K562 (cell line): ENCODE data around the gene GADD45GIP1. TPM values are rescaled to one million over a fixed set of nuclear protein-coding genes. Genes with fewer than 3 reads are reported as not detected.

ENCODE experiments used
- BDP1 ChIP-seq: IDR thresholded peaks from 3 replicates; pipeline ENCODE4 v1.6.1; 2011; ENCODE audit not compliant: insufficient read length, insufficient read depth
- CEBPB ChIP-seq: fragments of 450-650 bp; IDR thresholded peaks from 2 replicates; pipeline ENCODE4 v1.6.1; 2016; ENCODE audit warnings: missing genetic modification characterization, missing compliant biosample characterization
- CGGBP1 ChIP-seq: fragments of 250-450 bp; sonication (Bioruptor Pico); IDR thresholded peaks from 2 replicates; pipeline ENCODE4 v1.9.0; 2021; ENCODE audit warnings: mild to moderate bottlenecking
- FOSL1 ChIP-seq: fragments of 200-800 bp; sonication (Bioruptor generic); conservative IDR thresholded peaks from 2 replicates; pipeline ENCODE4 v1.6.1; 2016; ENCODE audit warnings: missing genetic modification characterization, missing compliant biosample characterization
- FOXA3 ChIP-seq, 2 experiments: fragments of 450-650 bp in 1 of 2; sonication (generic) in 1 of 2; formaldehyde crosslinking; IDR thresholded peaks in 1 of 2; conservative IDR thresholded peaks in 1 of 2; 2 replicates each; pipeline versions ENCODE4 v1.4.0 to v1.8.0; 2020 to 2022; ENCODE audit warnings: mild to moderate bottlenecking in 2 of 2, missing genetic modification reagents in 1 of 2
- HIVEP1 ChIP-seq: fragments of 250-450 bp; sonication (Bioruptor Pico); IDR thresholded peaks from 2 replicates; pipeline ENCODE4 v1.4.0; 2020; ENCODE audit warnings: mild to moderate bottlenecking
- IFI16 ChIP-seq: fragments of 250-450 bp; sonication (Bioruptor Pico); IDR thresholded peaks from 2 replicates; pipeline ENCODE4 v2.1.2; 2022; ENCODE audit warnings: mild to moderate bottlenecking, inconsistent platforms
- ILK ChIP-seq: fragments of 450-650 bp; IDR thresholded peaks from 2 replicates; pipeline ENCODE4 v1.6.1; 2016; ENCODE audit warnings: missing genetic modification characterization, low read depth, mild to moderate bottlenecking, missing compliant biosample characterization, moderate library complexity, borderline replicate concordance
- KDM5B ChIP-seq: fragments of 200-600 bp; sonication (generic); IDR thresholded peaks from 2 replicates; pipeline ENCODE4 v1.6.1; 2012; ENCODE audit warnings: low read depth, mild to moderate bottlenecking, moderate library complexity, low read length, control low read depth, inconsistent platforms; ENCODE audit not compliant: insufficient replicate concordance
- LARP7 ChIP-seq: fragments of 450-650 bp; IDR thresholded peaks from 2 replicates; pipeline ENCODE4 v1.6.1; 2016
- MCM2 ChIP-seq: fragments of 450-650 bp; IDR thresholded peaks from 2 replicates; pipeline ENCODE4 v1.6.1; 2017; ENCODE audit warnings: low read depth, mild to moderate bottlenecking
- PHF8 ChIP-seq: fragments of 200-600 bp; sonication (generic); IDR thresholded peaks from 2 replicates; pipeline ENCODE4 v1.6.1; 2012; ENCODE audit warnings: mixed run types, mild to moderate bottlenecking, inconsistent platforms, low read length, moderate library complexity, borderline replicate concordance
- POLR3G ChIP-seq: IDR thresholded peaks from 2 replicates; pipeline ENCODE4 v1.6.1; 2011; ENCODE audit not compliant: insufficient read length, insufficient replicate concordance; ENCODE audit errors: extremely low read depth
- PYGO2 ChIP-seq: fragments of 450-650 bp; IDR thresholded peaks from 2 replicates; pipeline ENCODE4 v1.6.1; 2016; ENCODE audit warnings: mild to moderate bottlenecking, missing genetic modification characterization, moderate library complexity, missing compliant biosample characterization
- RCOR1 ChIP-seq, 2 experiments: IDR thresholded peaks; 2 replicates each; pipeline ENCODE4 v1.6.1; 2012; ENCODE audit warnings: low read depth in 2 of 2, low read length in 2 of 2, borderline replicate concordance in 1 of 2, improper control_type of control experiment in 1 of 2
- SAFB ChIP-seq: fragments of 200-400 bp; formaldehyde crosslinking; IDR thresholded peaks from 2 replicates; pipeline ENCODE4 v1.6.1; 2017; ENCODE audit warnings: low read depth, low read length, borderline replicate concordance
- SIX5 ChIP-seq, 2 experiments: IDR thresholded peaks; 2 replicates each; pipeline ENCODE4 v1.6.1; 2011; ENCODE audit warnings: low read length in 2 of 2, borderline replicate concordance in 1 of 2, low read depth in 1 of 2, mild to moderate bottlenecking in 1 of 2, moderate library complexity in 1 of 2; ENCODE audit not compliant: insufficient read depth in 1 of 2
- TAF1 ChIP-seq: IDR thresholded peaks from 2 replicates; pipeline ENCODE4 v1.6.1; 2011; ENCODE audit warnings: mild to moderate bottlenecking, low read length, moderate library complexity; ENCODE audit not compliant: insufficient read depth, control insufficient read depth, severe bottlenecking; ENCODE audit errors: extremely low read depth
- TAL1 ChIP-seq: fragments of 450-650 bp; IDR thresholded peaks from 2 replicates; pipeline ENCODE4 v1.6.1; 2016; ENCODE audit warnings: mild to moderate bottlenecking
- TEAD1 ChIP-seq, 2 experiments: fragments of 450-650 bp in 1 of 2; sonication (generic) in 1 of 2; formaldehyde crosslinking; IDR thresholded peaks; 2 replicates each; pipeline versions ENCODE4 v1.4.0 to v1.8.0; 2020 to 2022; ENCODE audit warnings: mild to moderate bottlenecking in 2 of 2, missing genetic modification reagents in 1 of 2
- TRIM24 ChIP-seq, 2 experiments: fragments of 450-650 bp; IDR thresholded peaks; 2 replicates each; pipeline ENCODE4 v1.6.1; 2016
- ZFX ChIP-seq: sonication (generic); formaldehyde crosslinking; IDR thresholded peaks from 2 replicates; pipeline ENCODE4 v1.8.0; 2022; ENCODE audit warnings: mild to moderate bottlenecking, missing genetic modification reagents, moderate library complexity
- ZNF75A ChIP-seq: fragments of 450-650 bp; formaldehyde crosslinking; IDR thresholded peaks from 2 replicates; pipeline ENCODE4 v1.4.0; 2020; ENCODE audit warnings: mild to moderate bottlenecking
- ZSCAN29 ChIP-seq: fragments of 450-650 bp; IDR thresholded peaks from 2 replicates; pipeline ENCODE4 v1.6.1; 2017
- polyA plus RNA-seq, 8 experiments: library from polyadenylated mRNA; depleted of rRNA in 4 of 8; stranded (reverse) in 5 of 8; unstranded in 3 of 8; fragments of >200 nt; fragmentation: Nextera tagmentation in 2 of 8; fragmentation: Illumina TruSeq in 1 of 8; extraction: Ambion mirVana in 2 of 8; extraction: Trizol in 1 of 8; gene quantifications; 2 replicates each; pipeline versions ENCODE4 v1.2.1 to v1.2.3, GENCODE V29; 2011 to 2014; ENCODE audit warnings: inconsistent platforms in 1 of 8, missing spikeins in 1 of 8
- total RNA-seq, 7 experiments: library from RNA; depleted of rRNA in 6 of 7; stranded (reverse); fragments of >200 nt in 6 of 7; fragmentation: Illumina TruSeq in 2 of 7; extraction: Trizol in 2 of 7; gene quantifications; 2 replicates each; pipeline versions ENCODE4 v1.2.1 to v1.2.3, GENCODE V29; 2011 to 2021; ENCODE audit warnings: low replicate concordance in 1 of 7
- TF ChIP-seq, protein P1 (sequence below), 3 experiments: fragments of 200-800 bp in 1 of 3; fragments of 250-450 bp in 1 of 3; fragments of 450-650 bp in 1 of 3; sonication (Bioruptor Pico) in 1 of 3; sonication (Bioruptor generic) in 1 of 3; formaldehyde crosslinking in 1 of 3; IDR thresholded peaks; 2 replicates each; pipeline versions ENCODE4 v1.6.1 to v1.8.0; 2016 to 2022; ENCODE audit warnings: mild to moderate bottlenecking in 2 of 3, missing genetic modification characterization in 2 of 3, missing compliant biosample characterization in 1 of 3, moderate library complexity in 1 of 3

The GADD45GIP1 gene
- total and polyA plus RNA-seq, 9 of the 15 experiments (the other 6 are each of a cell fraction or from before 2014, with no cell fraction given): 5.1 to 161 (median 29.2) TPM

GRCh38 chr19:12933287-12934072 is 23.5 kb downstream of the GADD45GIP1 start, which contains the start of gene FARSA (continued):
- TF ChIP-seq KDM5B: peak; percentile 89
- peak; percentile 16; the same call in 1 of the 2 replicates for TF ChIP-seq FOSL1 (tag)
- TF ChIP-seq LARP7: no peak
- TF ChIP-seq POLR3G: no peak
- TF ChIP-seq MCM2: no peak
- no peak for TF ChIP-seq TRIM24 (IDR thresholded peaks at IDR 0.05)
- no peak for TF ChIP-seq HIVEP1 (CRISPR knock-in tag)
- TF ChIP-seq BDP1: no peak
- no peak for TF ChIP-seq FOXA3 (CRISPR knock-in tag; conservative IDR thresholded peaks at IDR 0.05 in 1 of 2, IDR thresholded peaks at IDR 0.05 in 1 of 2)
- 0 out of 2 replicates have a peak, but pooled peaks have one; percentile 15 for TF ChIP-seq CGGBP1 (CRISPR knock-in tag)
- TF ChIP-seq ZNF75A (CRISPR knock-in tag): no peak
- TF ChIP-seq PHF8: peak; percentile 98; the same call in 1 of the 2 replicates
- TF ChIP-seq TAL1: no peak
- no peak for TF ChIP-seq ZSCAN29
- peak; percentile 96 for TF ChIP-seq TAF1
- TF ChIP-seq RCOR1 (IDR thresholded peaks at IDR 0.05; ENCODE audit: borderline replicate concordance in 1 of 2, low read depth in 2 of 2, low read length in 2 of 2): 0 out of 4 replicates have a peak, but pooled peaks of 1 of the 2 experiments have one; percentile 2
- TF ChIP-seq ZFX (CRISPR knock-in tag): peak; percentile 73
- TF ChIP-seq, protein P1, sequence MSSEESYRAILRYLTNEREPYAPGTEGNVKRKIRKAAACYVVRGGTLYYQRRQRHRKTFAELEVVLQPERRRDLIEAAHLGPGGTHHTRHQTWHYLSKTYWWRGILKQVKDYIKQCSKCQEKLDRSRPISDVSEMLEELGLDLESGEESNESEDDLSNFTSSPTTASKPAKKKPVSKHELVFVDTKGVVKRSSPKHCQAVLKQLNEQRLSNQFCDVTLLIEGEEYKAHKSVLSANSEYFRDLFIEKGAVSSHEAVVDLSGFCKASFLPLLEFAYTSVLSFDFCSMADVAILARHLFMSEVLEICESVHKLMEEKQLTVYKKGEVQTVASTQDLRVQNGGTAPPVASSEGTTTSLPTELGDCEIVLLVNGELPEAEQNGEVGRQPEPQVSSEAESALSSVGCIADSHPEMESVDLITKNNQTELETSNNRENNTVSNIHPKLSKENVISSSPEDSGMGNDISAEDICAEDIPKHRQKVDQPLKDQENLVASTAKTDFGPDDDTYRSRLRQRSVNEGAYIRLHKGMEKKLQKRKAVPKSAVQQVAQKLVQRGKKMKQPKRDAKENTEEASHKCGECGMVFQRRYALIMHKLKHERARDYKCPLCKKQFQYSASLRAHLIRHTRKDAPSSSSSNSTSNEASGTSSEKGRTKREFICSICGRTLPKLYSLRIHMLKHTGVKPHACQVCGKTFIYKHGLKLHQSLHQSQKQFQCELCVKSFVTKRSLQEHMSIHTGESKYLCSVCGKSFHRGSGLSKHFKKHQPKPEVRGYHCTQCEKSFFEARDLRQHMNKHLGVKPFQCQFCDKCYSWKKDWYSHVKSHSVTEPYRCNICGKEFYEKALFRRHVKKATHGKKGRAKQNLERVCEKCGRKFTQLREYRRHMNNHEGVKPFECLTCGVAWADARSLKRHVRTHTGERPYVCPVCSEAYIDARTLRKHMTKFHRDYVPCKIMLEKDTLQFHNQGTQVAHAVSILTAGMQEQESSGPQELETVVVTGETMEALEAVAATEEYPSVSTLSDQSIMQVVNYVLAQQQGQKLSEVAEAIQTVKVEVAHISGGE (CRISPR knock-in tag; IDR thresholded peaks at IDR 0.05): peak in 2 of 3 experiments; percentile 41 to 83; a peak in 3 of 6 replicates
- TF ChIP-seq TEAD1 (CRISPR knock-in tag; IDR thresholded peaks at IDR 0.05): peak in 1 of 2 experiments; percentile 4; a peak in 2 of 4 replicates
- TF ChIP-seq IFI16 (CRISPR knock-in tag): no peak
- TF ChIP-seq ILK (tag): no peak
- no peak for TF ChIP-seq PYGO2 (tag)
- peak; percentile 84 to 87 for TF ChIP-seq SIX5 (IDR thresholded peaks at IDR 0.05; ENCODE audit: borderline replicate concordance in 1 of 2, insufficient read depth in 1 of 2, low read depth in 1 of 2, low read length in 2 of 2)
- TF ChIP-seq CEBPB: no peak
- no peak for TF ChIP-seq SAFB
